Colonic mucosa (tissue), 4 donors: ENCODE data around the gene TTC9. TPM values are rescaled to one million over a fixed set of nuclear protein-coding genes. Genes with fewer than 3 reads are reported as not detected.

Source experiments
- DNase-seq: peaks from one replicate; pipeline ENCODE4 v3.0.0-alpha.2; 2020
- H3K27ac ChIP-seq: fragments of 200-600 bp; one replicate; pipeline ENCODE4 v1.8.0; 2021
- H3K27me3 ChIP-seq: fragments of 200-600 bp; one replicate; pipeline ENCODE4 v1.8.0; 2021
- H3K36me3 ChIP-seq: fragments of 200-600 bp; one replicate; pipeline ENCODE4 v1.8.0; 2021
- H3K4me1 ChIP-seq: fragments of 200-600 bp; one replicate; pipeline ENCODE4 v1.8.0; 2021; ENCODE audit warnings: mild to moderate bottlenecking
- H3K4me3 ChIP-seq: fragments of 200-600 bp; one replicate; pipeline ENCODE4 v1.8.0; 2021
- H3K9ac ChIP-seq, 2 donors: one replicate each; pipeline ENCODE4 v1.7.0; 2013; ENCODE audit warnings: control low read depth in 2 of 2, low read depth in 2 of 2, low read length in 2 of 2
- H3K9me3 ChIP-seq: fragments of 200-600 bp; one replicate; pipeline ENCODE4 v1.8.0; 2021
- intact Hi-C: fragments of 100-400 bp; cut with DNase I; formaldehyde crosslinking; loops from one replicate; pipeline ENCODE4 v1.14.1; 2022
- total RNA-seq, 2 donors: library from RNA; stranded (reverse); fragmentation: NEBNext Ultra II Directional in 1 of 2; extraction: Animal tissue kit (Norgen Biotek cat#: 25700) in 1 of 2; gene quantifications; one replicate each; pipeline ENCODE4 v1.2.1, GENCODE V29; 2021
- TF ChIP-seq, protein P1 (sequence below): fragments of 200-600 bp; IDR thresholded peaks from one replicate; pipeline ENCODE4 v1.8.0; 2022; ENCODE audit warnings: antibody characterized with exemption, mild to moderate bottlenecking
- donor health status: healthy.
- donor health status: DM: no; HTN: no; CAD: no.
- donor health status: DM: no; HTN: no; CAD: no.

The TTC9 gene
- total RNA-seq, 2 donors from 2014 or later = 0.66 to 0.82 TPM

DNA sequence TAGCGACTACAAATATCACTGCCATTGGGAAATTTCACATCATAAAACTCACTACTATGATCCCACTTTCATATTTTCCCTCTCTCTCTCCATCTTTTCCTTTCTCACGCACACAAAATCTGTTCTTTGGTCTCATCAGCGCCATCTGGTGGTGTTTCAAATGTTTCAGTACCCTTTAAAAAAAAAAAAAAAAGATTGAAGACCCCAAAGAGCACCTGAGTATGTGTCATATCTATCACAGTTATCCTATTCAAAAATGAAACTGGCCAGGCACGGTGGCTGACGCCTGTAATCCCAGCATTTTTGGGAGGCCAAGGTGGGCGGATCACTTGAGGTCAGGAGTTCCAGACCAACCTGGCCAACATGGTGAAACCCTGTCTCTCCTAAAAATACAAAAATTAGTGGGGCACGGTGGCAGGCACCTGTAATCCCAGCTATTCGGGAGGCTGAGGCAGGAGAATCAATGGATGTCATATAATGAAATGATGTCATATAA is 72.4 kb downstream of the TTC9 start:
- Histone ChIP-seq H3K4me3 (no peak overlapping the region), H3K4me1 (no peaks in the 10 kb centered on the region), H3K27ac (no peak overlapping the region), H3K9me3 (no peaks in the 10 kb centered on the region), H3K9ac (no peak overlapping the region), H3K36me3 (no peaks in the 10 kb centered on the region), H3K27me3 (no peaks in the 10 kb centered on the region)
- TF ChIP-seq, protein P1, sequence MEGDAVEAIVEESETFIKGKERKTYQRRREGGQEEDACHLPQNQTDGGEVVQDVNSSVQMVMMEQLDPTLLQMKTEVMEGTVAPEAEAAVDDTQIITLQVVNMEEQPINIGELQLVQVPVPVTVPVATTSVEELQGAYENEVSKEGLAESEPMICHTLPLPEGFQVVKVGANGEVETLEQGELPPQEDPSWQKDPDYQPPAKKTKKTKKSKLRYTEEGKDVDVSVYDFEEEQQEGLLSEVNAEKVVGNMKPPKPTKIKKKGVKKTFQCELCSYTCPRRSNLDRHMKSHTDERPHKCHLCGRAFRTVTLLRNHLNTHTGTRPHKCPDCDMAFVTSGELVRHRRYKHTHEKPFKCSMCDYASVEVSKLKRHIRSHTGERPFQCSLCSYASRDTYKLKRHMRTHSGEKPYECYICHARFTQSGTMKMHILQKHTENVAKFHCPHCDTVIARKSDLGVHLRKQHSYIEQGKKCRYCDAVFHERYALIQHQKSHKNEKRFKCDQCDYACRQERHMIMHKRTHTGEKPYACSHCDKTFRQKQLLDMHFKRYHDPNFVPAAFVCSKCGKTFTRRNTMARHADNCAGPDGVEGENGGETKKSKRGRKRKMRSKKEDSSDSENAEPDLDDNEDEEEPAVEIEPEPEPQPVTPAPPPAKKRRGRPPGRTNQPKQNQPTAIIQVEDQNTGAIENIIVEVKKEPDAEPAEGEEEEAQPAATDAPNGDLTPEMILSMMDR = peak; percentile 59
- intact Hi-C loops = loop anchor here (5.0 kb wide), 1 partner anchor 92 kb away; no protein-coding TSS in a partner anchor
- DNase-seq = peak; percentile 54

DNA sequence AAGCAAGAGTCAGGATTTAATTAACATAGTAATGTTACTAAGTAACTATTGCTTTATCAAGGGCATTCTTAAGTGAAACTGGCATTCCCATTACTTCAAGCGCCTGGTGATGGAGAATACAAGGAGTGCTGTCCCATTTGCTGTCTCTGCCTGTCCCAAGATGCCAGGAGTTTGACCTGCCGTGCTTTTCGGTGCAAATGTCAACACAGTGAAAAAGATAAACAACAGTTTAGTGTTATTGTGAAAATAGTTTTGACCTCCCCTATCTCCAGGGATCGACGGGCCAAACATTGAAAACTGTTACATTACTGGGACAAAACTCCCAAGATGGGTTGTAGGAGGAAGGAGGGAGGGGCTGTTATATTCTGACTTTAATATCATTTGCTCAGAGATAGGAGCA is 74.8 kb downstream of the TTC9 start:
- Histone ChIP-seq H3K36me3 (no peaks in the 10 kb centered on the region), H3K4me1 (no peaks in the 10 kb centered on the region), H3K27ac (no peak overlapping the region), H3K9ac (no peak overlapping the region), H3K9me3 (no peaks in the 10 kb centered on the region), H3K4me3 (no peak overlapping the region), H3K27me3 (no peaks in the 10 kb centered on the region)
- intact Hi-C loops = loop anchor here (5.0 kb wide), 1 partner anchor 101 kb away; no protein-coding TSS in a partner anchor
- no peak for DNase-seq
- TF ChIP-seq, protein P1 = no peak

DNA sequence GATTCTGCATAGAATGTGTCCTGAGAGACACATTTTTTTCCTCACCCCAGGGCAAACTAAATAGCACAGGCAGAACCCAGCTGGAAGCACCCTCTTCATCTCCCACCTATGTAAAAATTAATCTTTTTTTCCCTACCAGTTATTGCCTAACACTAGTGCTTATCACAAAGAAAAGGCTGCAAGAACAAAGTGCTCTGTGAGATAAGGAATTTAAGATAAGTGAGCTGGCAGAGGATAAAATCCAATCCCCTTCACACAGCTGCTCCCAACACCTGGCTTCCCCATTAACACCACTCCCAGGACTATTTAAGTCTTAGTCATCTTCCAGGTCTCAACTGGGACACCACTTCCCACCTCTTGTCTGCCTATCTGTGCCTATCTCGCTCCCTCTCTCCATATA is 75.2 kb downstream of the TTC9 start:
- no peak overlapping the region for H3K27ac ChIP-seq
- H3K9ac ChIP-seq = no peak overlapping the region
- no peak for DNase-seq
- no peaks in the 10 kb centered on the region for H3K36me3 ChIP-seq
- H3K4me1 ChIP-seq = no peaks in the 10 kb centered on the region
- H3K27me3 ChIP-seq = no peaks in the 10 kb centered on the region
- no peaks in the 10 kb centered on the region for H3K9me3 ChIP-seq
- TF ChIP-seq, protein P1 = no peak
- intact Hi-C loops = loop anchor here (5.0 kb wide), 1 partner anchor 100 kb away; no protein-coding TSS in a partner anchor
- no peak overlapping the region for H3K4me3 ChIP-seq

DNA sequence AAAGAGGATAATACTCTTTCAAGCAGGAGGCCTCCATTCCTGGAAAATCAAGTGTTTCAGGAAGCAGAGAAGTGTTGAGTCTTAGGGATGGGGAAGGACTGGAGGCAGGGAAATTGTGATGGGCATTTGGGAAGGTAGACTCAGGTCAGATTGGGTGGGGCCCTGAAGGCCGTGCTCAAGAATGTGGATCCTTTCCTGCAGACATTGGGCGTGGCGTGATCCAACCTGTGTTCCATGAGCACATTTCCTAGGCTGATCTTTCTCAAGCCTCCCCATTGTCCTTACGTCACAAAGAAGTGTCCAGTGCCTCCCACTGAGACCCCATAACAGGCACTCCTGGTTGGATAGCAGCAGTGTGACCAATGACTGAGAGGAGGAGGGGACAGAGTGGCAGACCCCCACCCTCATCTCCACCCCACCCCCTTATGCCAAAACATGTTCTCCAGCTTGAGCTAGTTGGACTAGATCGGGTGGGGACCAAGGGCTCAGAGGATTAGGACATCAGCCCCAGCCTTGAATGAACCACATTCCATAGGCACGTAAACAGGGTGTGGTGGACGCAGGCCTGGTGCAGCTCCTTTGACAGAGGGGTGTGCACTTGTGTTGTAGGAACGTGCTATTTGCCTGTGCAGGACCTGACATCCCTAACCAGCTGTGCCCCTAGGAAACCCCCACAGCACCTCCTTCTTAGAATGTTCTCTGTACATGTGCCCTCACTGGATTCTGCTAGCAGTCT is 76.8 kb downstream of the TTC9 start:
- Histone ChIP-seq H3K4me3 (no peak overlapping the region), H3K27ac (no peak overlapping the region), H3K27me3 (no peaks in the 10 kb centered on the region), H3K9me3 (no peaks in the 10 kb centered on the region), H3K9ac (no peak overlapping the region), H3K4me1 (no peaks in the 10 kb centered on the region), H3K36me3 (no peaks in the 10 kb centered on the region)
- intact Hi-C loops = loop anchor here (5.0 kb wide), 1 partner anchor 99 kb away; no protein-coding TSS in a partner anchor
- TF ChIP-seq, protein P1 = no peak
- no peak for DNase-seq

DNA sequence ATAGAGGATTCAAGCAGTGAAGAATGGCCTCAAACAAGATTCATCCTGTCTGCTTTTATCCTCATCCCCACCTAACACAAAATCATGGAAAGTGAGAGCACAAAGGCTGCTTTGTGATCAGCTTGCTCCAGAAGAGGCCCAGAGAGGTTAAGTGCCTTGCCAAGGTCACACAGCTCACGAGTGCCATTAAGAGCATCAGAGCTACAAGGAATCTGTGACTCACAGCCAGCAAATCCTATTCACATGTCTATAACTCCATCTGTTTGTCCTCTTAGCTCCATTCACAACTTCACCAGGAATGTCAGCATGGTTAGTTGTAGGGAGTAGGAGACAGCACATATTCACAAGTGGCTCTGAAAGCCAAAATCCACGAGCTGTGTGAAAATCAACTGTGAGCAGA is 79.8 kb downstream of the TTC9 start:
- DNase-seq = no peak
- TF ChIP-seq, protein P1 = no peak
- intact Hi-C loops = no loop called here
- no peaks in the 10 kb centered on the region for H3K27me3 ChIP-seq
- no peaks in the 10 kb centered on the region for H3K36me3 ChIP-seq
- H3K9me3 ChIP-seq = no peaks in the 10 kb centered on the region
- no peak overlapping the region for H3K27ac ChIP-seq
- no peak overlapping the region for H3K9ac ChIP-seq
- H3K4me1 ChIP-seq = no peaks in the 10 kb centered on the region
- no peak overlapping the region for H3K4me3 ChIP-seq
